HG03039 (cell line): ENCODE data around the gene ENPP5.

Experiments used
- ATAC-seq: cut with Tn5 transposase; IDR thresholded peaks from one replicate; pipeline ENCODE4 v1.9.1; 2021; ENCODE audit warnings: mild to moderate bottlenecking, moderate library complexity; ENCODE audit not compliant: unreplicated experiment

ENPP5 gene

DNA sequence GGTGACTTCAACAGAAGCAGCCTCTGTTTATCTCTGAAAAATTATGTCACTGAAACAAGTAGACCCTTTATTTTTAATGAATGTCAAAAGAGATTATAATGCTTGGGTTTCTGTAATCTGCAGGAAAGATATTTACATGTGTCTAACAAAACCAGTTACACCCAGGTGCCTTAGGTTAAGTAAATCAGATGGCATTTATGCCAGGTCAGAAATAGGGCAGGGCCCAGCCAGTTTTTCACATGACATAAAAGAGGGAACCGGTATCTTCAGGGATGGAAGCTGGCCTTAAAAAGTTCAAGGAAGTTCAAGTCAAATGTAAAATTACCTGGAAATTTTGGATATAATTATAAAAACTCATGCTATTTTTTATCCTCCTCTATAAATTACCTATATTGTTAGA, 55.1 kb downstream of the ENPP5 start:
- no peak for ATAC-seq

DNA sequence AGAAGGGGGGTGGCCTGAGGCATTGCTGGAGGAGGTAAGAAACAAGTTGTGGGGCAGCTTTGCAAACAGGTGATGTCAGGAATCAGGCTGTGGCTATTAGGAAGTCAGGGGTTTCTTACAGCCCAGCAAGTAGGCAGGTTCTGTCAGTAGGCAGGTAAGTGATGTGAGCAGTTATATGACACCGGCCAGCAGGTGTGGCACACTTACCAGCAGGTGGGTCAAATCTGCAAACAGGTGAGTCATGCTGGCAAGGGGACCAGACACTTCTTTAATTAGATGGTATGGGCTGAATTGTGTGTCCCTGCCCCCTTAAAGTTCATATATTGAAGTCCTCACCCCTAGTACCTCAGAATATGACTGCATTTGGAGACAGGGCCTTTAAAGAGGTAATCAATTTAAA, 57.4 kb downstream of the ENPP5 start:
- ATAC-seq, result no peak
